Prostate gland (tissue), 2 donors: ENCODE measurements around the gene PSKH1. TPM values are rescaled to one million over a fixed set of nuclear protein-coding genes. Genes with fewer than 3 reads are reported as not detected.

ENCODE experiments used
- DNase-seq: peaks from one replicate; pipeline ENCODE4 v3.0.0-alpha.2; 2019; ENCODE audit warnings: low spot score
- H3K27ac ChIP-seq, 2 donors: fragments of 200-600 bp; sonication (generic); 2 replicates each; pipeline ENCODE4 v1.5.1; 2017 to 2019
- H3K27me3 ChIP-seq: fragments of 200-600 bp; sonication (generic); replicated peaks from 2 replicates; pipeline ENCODE4 v1.5.1; 2019; ENCODE audit not compliant: insufficient read depth
- H3K36me3 ChIP-seq, 2 donors: fragments of 200-600 bp; sonication (generic); 1 replicate in 1 of 2; 2 replicates in 1 of 2; pipeline versions ENCODE4 v1.5.1 to v1.8.1; 2017 to 2019
- H3K4me1 ChIP-seq: fragments of 200-600 bp; sonication (generic); replicated peaks from 2 replicates; pipeline ENCODE4 v1.5.1; 2019
- H3K4me3 ChIP-seq, 2 donors: fragments of 200-600 bp; sonication (generic); 2 replicates each; pipeline ENCODE4 v1.5.1; 2017 to 2019
- H3K9me3 ChIP-seq: fragments of 200-600 bp; sonication (generic); 2 replicates; pipeline ENCODE4 v1.5.1; 2017
- POLR2A ChIP-seq: fragments of 450-650 bp; IDR thresholded peaks from one replicate; pipeline ENCODE4 v1.6.1; 2016; ENCODE audit warnings: antibody characterized with exemption, mild to moderate bottlenecking
- POLR2AphosphoS5 ChIP-seq: sonication (generic); formaldehyde crosslinking; IDR thresholded peaks from one replicate; pipeline ENCODE4 v1.6.1; 2017; ENCODE audit warnings: antibody characterized with exemption
- WGBS: methylation state at CpG from one replicate; pipeline ENCODE4 v1.1.5; 2018; 5-methylcytosine and 5-hydroxymethylcytosine counted together
- intact Hi-C: fragments of 100-400 bp; cut with DNase I; formaldehyde crosslinking; loops from one replicate; pipeline ENCODE4 v1.14.2; 2022
- total RNA-seq, 2 donors: library from RNA; depleted of rRNA; stranded (reverse); fragments of >200 nt; gene quantifications; one replicate each; pipeline ENCODE4 v1.1.0, GENCODE V29; 2016
- TF ChIP-seq, protein P1 (sequence below), 4 experiments: fragments of 200-600 bp in 2 of 4; fragments of 450-650 bp in 2 of 4; sonication (generic) in 2 of 4; IDR thresholded peaks; 1 replicate in 3 of 4; 2 replicates in 1 of 4; pipeline ENCODE4 v1.5.1; 2016 to 2019; ENCODE audit warnings: antibody characterized with exemption in 4 of 4, mild to moderate bottlenecking in 2 of 4, moderate library complexity in 2 of 4

Gene PSKH1
- total RNA-seq, 2 donors from 2014 or later, result 16.7 to 53.2 TPM

DNA sequence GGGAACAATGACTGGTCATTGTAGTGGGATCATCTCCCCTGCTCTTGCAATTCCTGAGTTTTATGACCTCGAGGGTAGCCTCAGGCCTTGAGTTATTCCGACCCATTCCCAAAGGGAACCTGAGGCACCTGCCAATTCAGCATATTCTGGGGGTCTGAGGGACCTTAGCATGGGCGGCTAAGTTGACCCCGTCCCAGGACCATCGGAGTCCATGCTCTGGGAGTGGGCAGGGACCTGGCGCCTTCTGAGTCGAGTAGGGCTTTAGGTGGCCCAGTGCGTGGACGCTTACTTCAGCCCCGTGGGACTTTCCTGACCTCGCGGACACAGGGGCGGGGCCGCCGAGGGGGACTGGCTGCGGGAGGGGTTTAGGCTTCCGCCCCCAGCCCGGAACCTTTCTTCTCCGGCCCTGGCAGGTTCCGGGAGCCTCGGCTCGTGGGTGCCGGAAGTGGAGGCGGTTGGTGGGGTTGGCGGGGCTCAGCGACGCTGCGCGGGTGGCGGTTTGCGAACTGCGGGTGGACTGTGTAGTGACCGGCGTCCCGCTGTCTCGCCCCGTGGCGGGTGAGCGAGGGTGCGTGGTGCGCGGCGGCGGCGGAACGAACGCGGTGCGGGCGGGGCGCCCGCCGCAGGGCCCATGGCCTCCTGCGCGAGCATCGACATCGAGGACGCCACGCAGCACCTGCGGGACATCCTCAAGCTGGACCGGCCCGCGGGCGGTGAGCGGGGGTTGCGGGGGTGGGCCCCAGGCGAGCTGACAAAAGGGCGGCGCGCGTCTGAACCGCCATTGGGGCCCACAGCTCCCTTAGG is 20.2 kb upstream of the PSKH1 start, which contains the start of gene EDC4:
EDC4 (plus strand) TSS at position 422 of the 804 bp plus-strand sequence; CDS start at position 632, 210 bp downstream.
- WGBS, result 3% methylated on average over 46 of the region's 72 CpGs
- intact Hi-C loops, result no loop called here
- H3K36me3 ChIP-seq, result peaks cover 5% of the 10 kb centered on the region in 2 donors
- peak; percentile 48 for DNase-seq
- H3K27ac ChIP-seq, result peak within 1 kb of the TSS; percentile 67 to 74
- H3K27me3 ChIP-seq, result no peaks in the 10 kb centered on the region
- H3K4me3 ChIP-seq, result peak within 1 kb of the TSS; percentile 87 to 90
- no peaks in the 10 kb centered on the region for H3K9me3 ChIP-seq
- peaks cover 13% of the 10 kb centered on the region for H3K4me1 ChIP-seq
- TF ChIP-seq, protein P1, sequence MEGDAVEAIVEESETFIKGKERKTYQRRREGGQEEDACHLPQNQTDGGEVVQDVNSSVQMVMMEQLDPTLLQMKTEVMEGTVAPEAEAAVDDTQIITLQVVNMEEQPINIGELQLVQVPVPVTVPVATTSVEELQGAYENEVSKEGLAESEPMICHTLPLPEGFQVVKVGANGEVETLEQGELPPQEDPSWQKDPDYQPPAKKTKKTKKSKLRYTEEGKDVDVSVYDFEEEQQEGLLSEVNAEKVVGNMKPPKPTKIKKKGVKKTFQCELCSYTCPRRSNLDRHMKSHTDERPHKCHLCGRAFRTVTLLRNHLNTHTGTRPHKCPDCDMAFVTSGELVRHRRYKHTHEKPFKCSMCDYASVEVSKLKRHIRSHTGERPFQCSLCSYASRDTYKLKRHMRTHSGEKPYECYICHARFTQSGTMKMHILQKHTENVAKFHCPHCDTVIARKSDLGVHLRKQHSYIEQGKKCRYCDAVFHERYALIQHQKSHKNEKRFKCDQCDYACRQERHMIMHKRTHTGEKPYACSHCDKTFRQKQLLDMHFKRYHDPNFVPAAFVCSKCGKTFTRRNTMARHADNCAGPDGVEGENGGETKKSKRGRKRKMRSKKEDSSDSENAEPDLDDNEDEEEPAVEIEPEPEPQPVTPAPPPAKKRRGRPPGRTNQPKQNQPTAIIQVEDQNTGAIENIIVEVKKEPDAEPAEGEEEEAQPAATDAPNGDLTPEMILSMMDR (IDR thresholded peaks at IDR 0.05), result peak in 1 of 4 experiments; percentile 24
- TF ChIP-seq POLR2AphosphoS5 (peak; percentile 83), POLR2A (peak; percentile 19)

GRCh38 chr16:67873435-67874370 is 19.4 kb upstream of the PSKH1 start:
- peaks cover 13% of the 10 kb centered on the region for H3K4me1 ChIP-seq
- WGBS, result 11% methylated on average over 23 of the region's 23 CpGs
- no peaks in the 10 kb centered on the region for H3K9me3 ChIP-seq
- no peaks in the 10 kb centered on the region for H3K27me3 ChIP-seq
- peaks cover 5 to 13% of the 10 kb centered on the region in 2 donors for H3K36me3 ChIP-seq
- TF ChIP-seq POLR2AphosphoS5, result no peak
- TF ChIP-seq POLR2A, result no peak
- TF ChIP-seq, protein P1 (IDR thresholded peaks at IDR 0.05), result no peak
- intact Hi-C loops, result no loop called here
- peak overlapping the region; percentile 67 to 74 for H3K27ac ChIP-seq
- no peak for DNase-seq
- H3K4me3 ChIP-seq, result peak overlapping the region; percentile 87 to 90

- H3K27me3 ChIP-seq, result no peaks in the 10 kb centered on the region
- peak overlapping the region in 1 of 2 donors; percentile 90 for H3K4me3 ChIP-seq
- TF ChIP-seq POLR2AphosphoS5 (no peak), POLR2A (no peak)
- TF ChIP-seq, protein P1 (IDR thresholded peaks at IDR 0.05), result no peak
- H3K36me3 ChIP-seq, result peaks cover 8 to 19% of the 10 kb centered on the region in 2 donors
- no peak overlapping the region for H3K27ac ChIP-seq
- WGBS, result 53% methylated on average over 3 of the region's 3 CpGs
- no peaks in the 10 kb centered on the region for H3K9me3 ChIP-seq
- peaks cover 13% of the 10 kb centered on the region for H3K4me1 ChIP-seq
- intact Hi-C loops, result no loop called here
- no peak for DNase-seq
Observed at GRCh38 chr16:67874372-67874771, 18.7 kb upstream of the PSKH1 start.

- H3K9me3 ChIP-seq, result no peaks in the 10 kb centered on the region
- intact Hi-C loops, result no loop called here
- peaks cover 34 to 39% of the 10 kb centered on the region in 2 donors for H3K36me3 ChIP-seq
- H3K27me3 ChIP-seq, result no peaks in the 10 kb centered on the region
- H3K27ac ChIP-seq, result no peak overlapping the region
- no peak for TF ChIP-seq POLR2A
- TF ChIP-seq, protein P1 (IDR thresholded peaks at IDR 0.05), result no peak
- no peak for TF ChIP-seq POLR2AphosphoS5
- H3K4me1 ChIP-seq, result peaks cover 13% of the 10 kb centered on the region
- no peak for DNase-seq
- H3K4me3 ChIP-seq, result no peak overlapping the region
- WGBS, result 94% methylated on average over 11 of the region's 11 CpGs
Observed at GRCh38 chr16:67877064-67877463, 16.0 kb upstream of the PSKH1 start.
